Measurements from ENCODE around the gene PLA2G2F. TPM values are rescaled to one million over a fixed set of nuclear protein-coding genes. Genes with fewer than 3 reads are reported as not detected.

The PLA2G2F gene
- total RNA-seq, 6 experiments from 2014 or later: not detected

- no peaks in the 10 kb centered on the region for H3K27me3 ChIP-seq
- WGBS (ENCODE audit: insufficient coverage, low coverage, low lambda C conversion rate, missing lambda C conversion rate): 86% methylated on average over 1 of the region's 7 CpGs
- ATAC-seq (no peak), DNase-seq (peak in 1 of 3 donors; percentile 33)
- no peak overlapping the region for H3K27ac ChIP-seq
- no peaks in the 10 kb centered on the region for H3K4me1 ChIP-seq
- H3K36me3 ChIP-seq: no peaks in the 10 kb centered on the region
- TF ChIP-seq POLR2A (IDR thresholded peaks at IDR 0.05): no peak
- TF ChIP-seq CTCF (IDR thresholded peaks at IDR 0.05): no peak
- H3K4me3 ChIP-seq: no peak overlapping the region
- intact Hi-C loops (cut with DNase I): loop anchor here in 1 of 2 donors (10.0 kb wide), 1 partner anchor 217 kb away; the partner anchor contains the start of gene PLA2G2E
- no peaks in the 10 kb centered on the region for H3K9me3 ChIP-seq
These were observed 2.3 kb downstream of the PLA2G2F start for GRCh38 chr1:20141466-20141865.

DNA sequence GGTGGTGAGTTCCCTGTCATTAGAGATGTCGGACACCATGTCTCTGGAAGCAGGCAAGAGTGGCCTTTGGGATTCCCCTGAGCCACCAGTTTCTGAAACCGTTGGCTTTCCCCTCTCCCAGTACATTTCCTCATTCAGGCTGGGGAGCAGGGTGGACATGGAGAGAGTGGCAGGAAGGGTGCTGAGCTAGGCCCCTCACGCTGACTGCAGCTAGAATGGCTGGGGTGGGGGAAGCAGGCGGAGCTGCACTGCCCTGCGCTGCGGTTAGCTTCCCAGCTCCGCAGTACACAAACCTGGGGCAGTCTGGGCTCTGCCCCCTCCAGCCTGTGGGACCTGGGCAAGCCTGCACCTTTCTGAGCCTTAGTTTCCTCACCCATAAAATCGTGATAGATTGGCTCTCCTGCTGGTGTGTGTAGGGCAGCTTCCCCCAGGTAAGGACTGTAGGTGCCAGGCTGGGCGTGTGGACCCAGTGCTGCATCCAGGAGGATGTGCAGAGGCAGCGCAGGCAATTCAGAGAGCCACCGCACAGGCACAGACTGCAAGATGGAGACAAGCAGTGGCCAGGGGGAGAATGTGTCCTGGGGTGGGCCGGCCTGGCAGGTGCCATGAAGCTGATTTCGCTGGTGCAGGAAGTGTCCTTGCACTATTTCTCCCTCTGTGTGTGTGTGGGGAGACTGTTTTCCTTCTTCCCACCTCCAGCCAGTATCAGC lies 3.0 kb downstream of the PLA2G2F start:
- no peak for ATAC-seq
- no peak overlapping the region for H3K27ac ChIP-seq
- no peaks in the 10 kb centered on the region for H3K36me3 ChIP-seq
- DNase-seq: no peak
- 92% methylated on average over 7 of the region's 13 CpGs for WGBS (ENCODE audit: insufficient coverage, low coverage, low lambda C conversion rate, missing lambda C conversion rate)
- H3K4me3 ChIP-seq: no peak overlapping the region
- intact Hi-C loops (cut with DNase I): loop anchor here in 1 of 2 donors (10.0 kb wide), 1 partner anchor 217 kb away; the partner anchor contains the start of gene PLA2G2E
- no peaks in the 10 kb centered on the region for H3K9me3 ChIP-seq
- H3K27me3 ChIP-seq: no peaks in the 10 kb centered on the region
- H3K4me1 ChIP-seq: no peaks in the 10 kb centered on the region
- TF ChIP-seq CTCF (IDR thresholded peaks at IDR 0.05) (no peak), POLR2A (IDR thresholded peaks at IDR 0.05) (no peak)

- no peak for TF ChIP-seq POLR2A (IDR thresholded peaks at IDR 0.05)
- TF ChIP-seq CTCF (IDR thresholded peaks at IDR 0.05): no peak
- ATAC-seq: no peak
- H3K36me3 ChIP-seq: no peaks in the 10 kb centered on the region
These were observed 4.2 kb downstream of the PLA2G2F start for GRCh38 chr1:20143318-20143717.

DNA sequence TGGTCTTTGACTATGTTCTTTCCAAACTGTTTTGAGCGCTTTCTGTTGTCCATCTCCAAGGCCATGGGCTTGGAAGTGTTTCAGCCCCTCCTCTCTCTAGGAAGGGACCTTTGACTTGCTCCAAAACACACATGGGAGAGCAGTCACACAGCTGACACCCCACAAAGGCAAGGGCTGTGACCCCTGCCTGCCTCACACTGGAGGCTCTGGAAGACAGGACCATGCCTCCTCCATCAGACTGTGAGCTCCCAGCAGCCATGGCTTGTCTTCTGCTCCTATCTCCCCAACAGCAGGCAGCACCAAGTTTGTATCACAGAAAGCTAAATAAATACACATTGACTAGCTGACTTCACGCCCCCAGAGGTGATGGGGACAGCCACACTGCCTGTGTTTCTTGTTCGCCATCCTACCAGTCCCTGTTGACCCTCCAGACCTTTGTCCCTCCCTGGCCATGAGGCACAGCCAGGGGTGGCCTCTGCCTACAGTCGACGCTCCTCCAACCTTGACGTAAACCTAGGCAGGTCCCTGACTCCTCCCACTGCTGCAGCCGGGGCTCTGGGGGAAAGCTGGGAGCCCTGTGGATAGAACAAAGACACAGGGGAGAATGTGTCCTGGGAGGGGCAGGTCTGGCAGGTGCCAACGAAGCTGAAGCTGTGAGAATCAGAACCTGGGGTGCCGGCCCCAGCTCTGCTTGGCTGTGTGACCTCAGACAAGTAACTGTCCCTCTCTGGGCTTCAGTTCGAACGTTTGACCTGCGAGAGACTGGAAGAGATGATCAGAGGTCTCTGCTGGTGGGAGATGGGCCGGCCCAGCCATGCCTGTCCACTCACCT lies 4.8 kb downstream of the PLA2G2F start:
- Histone ChIP-seq H3K27ac (no peak overlapping the region), H3K4me1 (no peaks in the 10 kb centered on the region), H3K36me3 (no peaks in the 10 kb centered on the region), H3K27me3 (no peaks in the 10 kb centered on the region), H3K4me3 (no peak overlapping the region), H3K9me3 (no peaks in the 10 kb centered on the region)
- 70% methylated on average over 4 of the region's 13 CpGs for WGBS (ENCODE audit: insufficient coverage, low coverage, low lambda C conversion rate, missing lambda C conversion rate)
- intact Hi-C loops (cut with DNase I): loop anchor here in 1 of 2 donors (10.0 kb wide), 1 partner anchor 219 kb away; the partner anchor contains the start of gene PLA2G2E
- TF ChIP-seq POLR2A (IDR thresholded peaks at IDR 0.05): no peak
- TF ChIP-seq CTCF (IDR thresholded peaks at IDR 0.05): no peak
- no peak for ATAC-seq
- peak in 1 of 3 donors; percentile 8 for DNase-seq

More at GRCh38 chr1:20143318-20143717, 4.2 kb downstream of the PLA2G2F start:
- 100% methylated on average over 2 of the region's 8 CpGs for WGBS (ENCODE audit: insufficient coverage, low coverage, low lambda C conversion rate, missing lambda C conversion rate)
- peak in 1 of 3 donors; percentile 6 for DNase-seq
- no peaks in the 10 kb centered on the region for H3K4me1 ChIP-seq
- no peak overlapping the region for H3K4me3 ChIP-seq
- intact Hi-C loops (cut with DNase I): loop anchor here in 1 of 2 donors (10.0 kb wide), 1 partner anchor 219 kb away; the partner anchor contains the start of gene PLA2G2E
- H3K27me3 ChIP-seq: no peaks in the 10 kb centered on the region
- H3K9me3 ChIP-seq: no peaks in the 10 kb centered on the region
- no peak overlapping the region for H3K27ac ChIP-seq

Data from right lobe of liver (tissue), 6 donors.